H9 (cell line): ENCODE measurements around the gene APCDD1. TPM values are rescaled to one million over a fixed set of nuclear protein-coding genes. Genes with fewer than 3 reads are reported as not detected.

ENCODE experiments used
- DNase-seq: peaks from one replicate; pipeline ENCODE4 v3.0.0-alpha.2; 2017
- H2AFZ ChIP-seq: one replicate; pipeline ENCODE4 v1.6.1; 2013; ENCODE audit warnings: mild to moderate bottlenecking, low read length, control low read depth, moderate library complexity
- H2AK5ac ChIP-seq: 2 replicates; pipeline ENCODE4 v1.6.1; 2013; ENCODE audit warnings: low read length, control low read depth, mixed read lengths; ENCODE audit not compliant: insufficient read length
- H2BK120ac ChIP-seq: one replicate; pipeline ENCODE4 v1.6.1; 2013; ENCODE audit warnings: low read depth, mild to moderate bottlenecking, low read length, control low read depth, inconsistent platforms; ENCODE audit not compliant: poor library complexity, severe bottlenecking
- H2BK12ac ChIP-seq: 2 replicates; pipeline ENCODE4 v1.6.1; 2013; ENCODE audit warnings: low read length, control low read depth, mixed read lengths, low read depth; ENCODE audit not compliant: insufficient read length
- H2BK15ac ChIP-seq: 2 replicates; pipeline ENCODE4 v1.6.1; 2013; ENCODE audit warnings: low read depth, low read length, control low read depth
- H2BK20ac ChIP-seq: one replicate; pipeline ENCODE4 v1.6.1; 2013; ENCODE audit warnings: low read depth, mild to moderate bottlenecking, low read length, control low read depth, inconsistent platforms; ENCODE audit not compliant: poor library complexity, severe bottlenecking
- H2BK5ac ChIP-seq: 2 replicates; pipeline ENCODE4 v1.6.1; 2013; ENCODE audit warnings: low read length, control low read depth, mixed read lengths; ENCODE audit not compliant: insufficient read length
- H3K14ac ChIP-seq: 2 replicates; pipeline ENCODE4 v1.6.1; 2013; ENCODE audit warnings: low read length, control low read depth; ENCODE audit not compliant: insufficient read depth
- H3K18ac ChIP-seq: 2 replicates; pipeline ENCODE4 v1.6.1; 2013; ENCODE audit warnings: low read depth, mild to moderate bottlenecking, mixed read lengths, low read length, control low read depth; ENCODE audit not compliant: insufficient read length
- H3K23ac ChIP-seq: 2 replicates; pipeline ENCODE4 v1.6.1; 2013; ENCODE audit warnings: low read length, control low read depth, mixed read lengths, low read depth; ENCODE audit not compliant: insufficient read length
- H3K23me2 ChIP-seq: 2 replicates; pipeline ENCODE4 v1.6.1; 2013; ENCODE audit warnings: low read depth, mild to moderate bottlenecking, mixed read lengths, low read length, control low read depth; ENCODE audit not compliant: insufficient read length, poor library complexity, severe bottlenecking
- H3K27ac ChIP-seq: 2 replicates; pipeline ENCODE4 v1.5.1; 2013; ENCODE audit warnings: low read length, control low read depth, mixed read lengths, low read depth; ENCODE audit not compliant: insufficient read length
- H3K27me3 ChIP-seq: 2 replicates; pipeline ENCODE4 v1.6.1; 2013; ENCODE audit warnings: low read length, control low read depth, inconsistent platforms; ENCODE audit not compliant: insufficient read depth
- H3K4ac ChIP-seq: 2 replicates; pipeline ENCODE4 v1.6.1; 2013; ENCODE audit warnings: low read depth, mild to moderate bottlenecking, control low read depth, inconsistent platforms, low read length, moderate library complexity
- H3K4me1 ChIP-seq: 2 replicates; pipeline ENCODE4 v1.6.1; 2013; ENCODE audit warnings: low read length, control low read depth, inconsistent platforms; ENCODE audit not compliant: insufficient read depth
- H3K4me2 ChIP-seq: 2 replicates; pipeline ENCODE4 v1.6.1; 2013; ENCODE audit warnings: low read length, control low read depth, mixed read lengths; ENCODE audit not compliant: insufficient read length, insufficient read depth
- H3K56ac ChIP-seq: 2 replicates; pipeline ENCODE4 v1.6.1; 2013; ENCODE audit warnings: low read depth, mild to moderate bottlenecking, mixed read lengths, low read length, control low read depth; ENCODE audit not compliant: insufficient read length
- H3K79me1 ChIP-seq: 2 replicates; pipeline ENCODE4 v1.6.1; 2013; ENCODE audit warnings: low read depth, mild to moderate bottlenecking, moderate library complexity, low read length, control low read depth, inconsistent platforms; ENCODE audit not compliant: insufficient read depth, poor library complexity, severe bottlenecking
- H3K79me2 ChIP-seq: 2 replicates; pipeline ENCODE4 v1.6.1; 2013; ENCODE audit warnings: low read length, control low read depth, inconsistent platforms; ENCODE audit not compliant: insufficient read depth
- H3K9ac ChIP-seq: 2 replicates; pipeline ENCODE4 v1.6.1; 2013; ENCODE audit warnings: low read length, control low read depth, mixed read lengths; ENCODE audit not compliant: insufficient read length; ENCODE audit errors: extremely low read depth
- H3K9me3 ChIP-seq: one replicate; pipeline ENCODE4 v1.6.1; 2013; ENCODE audit warnings: low read depth, low read length, inconsistent platforms; ENCODE audit not compliant: control insufficient read depth
- H3T11ph ChIP-seq: one replicate; pipeline ENCODE4 v1.6.1; 2013; ENCODE audit warnings: mild to moderate bottlenecking, low read length, control low read depth, inconsistent platforms
- H4K20me1 ChIP-seq: one replicate; pipeline ENCODE4 v1.6.1; 2013; ENCODE audit not compliant: control insufficient read depth, insufficient read length, insufficient read depth
- H4K5ac ChIP-seq: 2 replicates; pipeline ENCODE4 v1.6.1; 2013; ENCODE audit warnings: low read depth, mild to moderate bottlenecking, mixed read lengths, low read length, control low read depth; ENCODE audit not compliant: insufficient read length
- H4K8ac ChIP-seq: replicated peaks from 2 replicates; pipeline ENCODE4 v1.6.1; 2013; ENCODE audit warnings: low read length, control low read depth, mixed read lengths, low read depth; ENCODE audit not compliant: insufficient read length
- H4K91ac ChIP-seq: 2 replicates; pipeline ENCODE4 v1.6.1; 2013; ENCODE audit warnings: low read depth, mild to moderate bottlenecking, moderate library complexity, mixed read lengths, low read length, control low read depth; ENCODE audit not compliant: insufficient read length
- H3K27ac Mint-ChIP-seq, 3 experiments: 2 replicates in 2 of 3; 3 replicates in 1 of 3; pipeline ENCODE4 v1.8.0; 2020 to 2021; ENCODE audit warnings: mixed read lengths in 3 of 3, mild to moderate bottlenecking in 1 of 3, moderate library complexity in 1 of 3
- H3K27me3 Mint-ChIP-seq: 2 replicates; pipeline ENCODE4 v1.8.0; 2021; ENCODE audit warnings: low read depth, mild to moderate bottlenecking, moderate library complexity, mixed read lengths
- H3K36me3 Mint-ChIP-seq, 3 experiments: 2 replicates in 2 of 3; 3 replicates in 1 of 3; pipeline ENCODE4 v1.8.0; 2020 to 2021; ENCODE audit warnings: low read depth in 3 of 3, mixed read lengths in 3 of 3; ENCODE audit not compliant: insufficient read depth in 1 of 3
- H3K4me1 Mint-ChIP-seq, 2 experiments: 2 replicates each; pipeline ENCODE4 v1.8.0; 2020; ENCODE audit warnings: mixed read lengths in 2 of 2
- H3K4me3 Mint-ChIP-seq, 2 experiments: 2 replicates in 1 of 2; 3 replicates in 1 of 2; pipeline ENCODE4 v1.8.0; 2020 to 2021; ENCODE audit warnings: mild to moderate bottlenecking in 2 of 2, mixed read lengths in 2 of 2, moderate library complexity in 1 of 2
- H3K9me3 Mint-ChIP-seq, 2 experiments: 2 replicates in 1 of 2; 3 replicates in 1 of 2; pipeline ENCODE4 v1.8.0; 2020; ENCODE audit warnings: mild to moderate bottlenecking in 2 of 2, mixed read lengths in 2 of 2, moderate library complexity in 1 of 2
- WGBS: extraction: QIAGEN DNeasy Blood & Tissue Kit; methylation state at CpG from one replicate; pipeline ENCODE4 v1.1.7; 2013; ENCODE audit warnings: missing lambda C conversion rate, low lambda C conversion rate, mixed read lengths; ENCODE audit not compliant: insufficient read length; ENCODE audit errors: extremely low coverage; 5-methylcytosine and 5-hydroxymethylcytosine counted together
- total RNA-seq: library from RNA; stranded (reverse); gene quantifications from 2 replicates; pipeline ENCODE4 v1.2.1, GENCODE V29; 2021
- TF ChIP-seq, protein P1 (sequence below): fragments of 200-600 bp; sonication (generic); conservative IDR thresholded peaks from 3 replicates; pipeline ENCODE4 v1.8.0; 2021; ENCODE audit warnings: antibody characterized with exemption, mild to moderate bottlenecking

The APCDD1 gene
- total RNA-seq, 1 experiment from 2014 or later, result 1.8 TPM

DNA sequence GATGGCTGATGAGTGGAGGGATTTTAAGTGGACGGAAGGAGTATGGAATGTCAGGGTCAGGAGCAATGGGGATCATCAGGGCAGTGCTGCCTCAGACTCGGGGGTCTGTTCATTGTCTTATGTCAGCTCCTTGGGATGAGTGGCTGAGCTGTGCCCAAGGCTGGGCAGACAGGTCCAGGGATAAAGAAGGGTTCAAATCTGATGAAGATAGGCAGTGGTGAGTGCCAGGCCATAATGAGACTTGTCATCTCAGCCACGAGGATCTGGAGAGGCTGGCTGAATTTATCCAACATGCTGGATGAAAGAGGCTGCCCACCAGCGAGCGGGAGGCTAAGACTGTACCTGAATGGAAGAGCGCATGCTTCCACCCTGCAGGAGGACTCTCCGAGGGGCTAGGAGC is 46.3 kb upstream of the APCDD1 start:
- Histone ChIP-seq H2BK15ac (no peak overlapping the region), H2BK20ac (no peak overlapping the region), H2BK120ac (no peak overlapping the region), H3T11ph (no peak overlapping the region), H3K23ac (no peak overlapping the region), H2BK5ac (no peak overlapping the region), H2AFZ (no peak overlapping the region), H3K9ac (no peak overlapping the region), H3K4ac (no peak overlapping the region), H2BK12ac (no peak overlapping the region), H3K18ac (no peak overlapping the region), H3K4me2 (no peak overlapping the region), H4K20me1 (no peaks in the 10 kb centered on the region), H3K27me3 (no peaks in the 10 kb centered on the region), H3K4me1 (peaks cover 4% of the 10 kb centered on the region; the same call in 1 of the 2 replicates), H3K27ac (no peak overlapping the region), H3K79me1 (no peaks in the 10 kb centered on the region), H2AK5ac (no peak overlapping the region), H3K79me2 (no peaks in the 10 kb centered on the region), H4K91ac (no peak overlapping the region), H3K9me3 (no peaks in the 10 kb centered on the region), H3K23me2 (no peaks in the 10 kb centered on the region), H3K14ac (no peak overlapping the region), H3K56ac (no peak overlapping the region), H4K5ac (no peak overlapping the region), H4K8ac (no peak overlapping the region)
- TF ChIP-seq, protein P1, sequence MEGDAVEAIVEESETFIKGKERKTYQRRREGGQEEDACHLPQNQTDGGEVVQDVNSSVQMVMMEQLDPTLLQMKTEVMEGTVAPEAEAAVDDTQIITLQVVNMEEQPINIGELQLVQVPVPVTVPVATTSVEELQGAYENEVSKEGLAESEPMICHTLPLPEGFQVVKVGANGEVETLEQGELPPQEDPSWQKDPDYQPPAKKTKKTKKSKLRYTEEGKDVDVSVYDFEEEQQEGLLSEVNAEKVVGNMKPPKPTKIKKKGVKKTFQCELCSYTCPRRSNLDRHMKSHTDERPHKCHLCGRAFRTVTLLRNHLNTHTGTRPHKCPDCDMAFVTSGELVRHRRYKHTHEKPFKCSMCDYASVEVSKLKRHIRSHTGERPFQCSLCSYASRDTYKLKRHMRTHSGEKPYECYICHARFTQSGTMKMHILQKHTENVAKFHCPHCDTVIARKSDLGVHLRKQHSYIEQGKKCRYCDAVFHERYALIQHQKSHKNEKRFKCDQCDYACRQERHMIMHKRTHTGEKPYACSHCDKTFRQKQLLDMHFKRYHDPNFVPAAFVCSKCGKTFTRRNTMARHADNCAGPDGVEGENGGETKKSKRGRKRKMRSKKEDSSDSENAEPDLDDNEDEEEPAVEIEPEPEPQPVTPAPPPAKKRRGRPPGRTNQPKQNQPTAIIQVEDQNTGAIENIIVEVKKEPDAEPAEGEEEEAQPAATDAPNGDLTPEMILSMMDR, result no peak
- no peak for DNase-seq
- Mint-ChIP-seq H3K4me1 (peaks cover 44 to 45% of the 10 kb centered on the region in 2 experiments), H3K9me3 (no peaks in the 10 kb centered on the region), H3K36me3 (no peaks in the 10 kb centered on the region; a peak in 1 of 7 replicates), H3K27ac (peak overlapping the region in 1 of 3 experiments; percentile 57; a peak in 1 of 7 replicates), H3K4me3 (no peak overlapping the region; a peak in 1 of 5 replicates), H3K27me3 (peaks cover 7% of the 10 kb centered on the region)
- WGBS, result no CpG with 5 or more reads among the region's 7 CpGs
